Stimulated activated CD8-positive, alpha-beta memory T cell treated with anti-CD3 and anti-CD28 coated beads, Interleukin-7, amount 100 ng/mL, for 4 hours (primary cell): ENCODE measurements around the gene SQSTM1.
"Not testable (repeated sequence)": the region's sequence is repeated elsewhere in the genome, so short reads cannot be mapped to it uniquely, and the experiment has no call there.

Experiments
- DNase-seq, 2 donors: peaks; one replicate each; pipeline ENCODE4 v3.0.0-alpha.2; 2020; ENCODE audit warnings: low read depth in 2 of 2

Gene SQSTM1

DNA sequence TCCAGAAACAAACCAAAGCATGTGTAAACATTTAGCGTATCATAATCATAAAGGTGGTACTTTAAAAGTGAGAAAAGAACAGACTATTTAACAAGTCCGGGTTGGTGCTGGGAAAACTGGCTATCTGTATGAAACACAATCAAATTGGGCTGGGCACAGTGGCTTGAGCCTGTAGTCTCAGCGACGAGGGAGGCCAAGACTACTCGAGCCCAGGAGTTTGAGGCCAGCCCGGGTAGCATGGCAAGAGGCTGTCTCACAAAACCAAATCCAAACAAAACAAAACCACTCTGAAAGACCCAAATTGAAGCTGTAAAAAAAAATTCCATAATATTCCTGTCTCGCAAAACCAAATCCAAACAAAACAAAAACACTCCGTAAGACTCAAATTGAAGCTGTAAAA, 33.7 kb downstream of the SQSTM1 start:
- DNase-seq: no peak

DNA sequence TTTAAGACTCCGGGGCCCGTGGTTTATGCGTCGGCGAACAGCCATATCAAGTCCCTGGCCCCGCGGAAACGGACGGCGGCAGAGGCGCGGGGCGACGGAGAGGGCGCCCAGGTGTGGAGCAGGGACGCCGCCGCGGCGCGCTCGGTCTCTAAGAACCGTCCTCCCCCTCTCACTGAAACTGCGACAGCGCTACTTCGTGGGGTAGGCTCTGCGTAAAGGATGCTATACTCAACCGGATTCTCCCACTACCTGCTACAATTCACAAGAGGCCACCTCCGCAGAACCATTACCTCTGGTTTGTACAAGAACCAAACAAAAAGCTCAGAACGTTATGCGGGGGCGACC, 37.5 kb downstream of the SQSTM1 start:
- DNase-seq: peak; percentile 45 to 51

DNA sequence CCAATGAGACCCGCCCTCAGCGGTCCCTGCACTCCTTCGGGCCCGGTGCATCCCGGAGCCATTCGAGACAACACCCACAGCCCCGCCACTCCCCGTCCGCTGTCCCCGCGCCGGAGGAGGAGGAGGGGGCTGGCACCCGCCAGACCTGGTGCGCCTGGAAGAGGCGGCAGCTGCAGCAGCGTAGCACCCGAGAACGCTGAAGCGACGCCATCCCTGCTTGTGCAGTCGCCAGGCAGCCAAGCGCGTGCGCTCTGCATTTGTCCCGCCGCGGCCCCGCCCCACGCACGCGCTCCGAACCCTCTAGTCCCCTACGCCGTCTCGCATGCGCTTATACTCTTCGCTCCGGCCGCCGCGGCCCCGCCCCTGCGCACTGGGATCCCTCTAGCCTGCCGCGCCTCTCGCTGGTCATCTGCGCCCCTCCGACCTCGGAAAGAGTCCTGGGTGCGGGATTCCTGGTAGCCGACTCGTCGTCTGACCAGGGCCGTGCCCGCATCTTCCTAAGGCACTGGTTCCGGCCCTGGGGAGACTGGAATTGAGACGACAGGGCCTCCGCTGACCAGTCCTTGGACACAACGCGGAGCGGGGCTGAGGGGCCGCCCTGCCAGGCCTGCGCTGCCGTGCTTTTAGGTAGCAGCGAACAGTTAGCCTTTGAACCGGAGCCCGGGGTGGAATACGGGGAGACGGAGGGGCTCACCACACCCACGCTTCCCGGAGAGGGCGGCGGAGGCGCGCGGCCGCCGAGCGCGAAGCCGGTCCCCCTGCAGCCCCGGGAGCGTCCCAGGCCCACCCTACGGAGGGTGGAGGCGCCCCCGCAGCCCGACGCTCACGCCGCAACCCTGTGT, 38.1 kb downstream of the SQSTM1 start, which contains the start of gene MRNIP:
TSS of gene MRNIP (minus strand) at position 232 of the 842 bp plus-strand sequence. CDS start at position 211, 21 bp downstream.
- DNase-seq: peak; percentile 81 to 92

DNA sequence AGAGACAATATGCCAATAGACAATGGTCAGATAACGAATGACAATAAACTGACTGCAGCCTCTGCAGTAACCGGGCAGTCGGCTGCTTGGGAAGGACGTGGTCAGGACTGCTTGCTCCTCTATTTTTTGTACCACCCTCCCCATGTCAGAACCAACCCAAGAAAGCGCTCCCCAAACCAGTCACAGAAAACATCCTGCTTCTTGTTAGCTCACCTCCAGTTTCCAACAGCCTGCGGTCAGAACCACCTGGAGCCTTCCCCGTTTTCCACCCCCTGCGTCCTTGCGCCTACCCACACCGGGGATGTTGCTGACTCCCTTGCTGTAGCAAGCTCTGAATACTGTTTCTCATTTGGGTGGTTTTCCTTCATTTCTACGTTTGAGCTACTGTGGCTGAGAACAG, 39.6 kb downstream of the SQSTM1 start:
- no peak for DNase-seq

DNA sequence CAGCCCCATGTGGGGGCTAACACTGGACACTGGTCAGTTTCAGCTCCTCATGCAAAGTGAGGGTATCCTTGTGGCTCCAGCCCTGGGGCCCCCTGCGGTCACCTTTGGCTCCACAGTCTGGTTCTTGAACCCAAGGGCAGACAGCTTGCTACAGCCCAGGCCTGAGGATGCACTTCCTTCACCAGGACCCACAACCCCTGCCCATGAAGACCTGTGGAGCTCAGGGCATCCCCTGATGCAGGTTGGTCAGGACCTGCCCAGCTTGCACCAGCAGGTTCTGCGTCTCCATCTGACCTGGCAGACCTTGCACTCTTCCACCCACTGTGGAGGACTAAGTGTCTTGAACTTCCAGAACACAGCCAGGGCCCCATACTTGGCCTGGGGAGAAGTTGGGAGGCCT, 41.6 kb downstream of the SQSTM1 start:
- no peak for DNase-seq

DNA sequence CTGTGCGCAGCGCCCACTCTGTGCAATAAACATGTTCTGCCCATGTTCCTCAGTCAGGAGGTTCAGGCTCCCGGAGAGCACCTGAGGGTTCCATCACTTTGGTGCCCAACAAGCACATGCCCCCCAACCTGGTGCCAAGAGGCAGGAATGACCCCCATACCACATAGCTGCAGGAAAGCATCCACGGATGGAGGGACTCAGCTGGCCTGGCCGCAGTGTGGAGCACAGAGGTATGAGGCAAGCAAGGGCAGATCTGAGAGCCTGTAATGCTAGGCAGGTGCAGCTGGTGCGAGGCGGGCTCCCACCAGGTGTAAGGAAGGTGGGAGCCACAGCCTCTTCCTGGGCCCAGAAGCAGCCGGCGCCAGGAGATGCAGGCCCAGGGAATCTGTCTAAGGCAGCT, 42.2 kb downstream of the SQSTM1 start:
- no peak for DNase-seq

DNA sequence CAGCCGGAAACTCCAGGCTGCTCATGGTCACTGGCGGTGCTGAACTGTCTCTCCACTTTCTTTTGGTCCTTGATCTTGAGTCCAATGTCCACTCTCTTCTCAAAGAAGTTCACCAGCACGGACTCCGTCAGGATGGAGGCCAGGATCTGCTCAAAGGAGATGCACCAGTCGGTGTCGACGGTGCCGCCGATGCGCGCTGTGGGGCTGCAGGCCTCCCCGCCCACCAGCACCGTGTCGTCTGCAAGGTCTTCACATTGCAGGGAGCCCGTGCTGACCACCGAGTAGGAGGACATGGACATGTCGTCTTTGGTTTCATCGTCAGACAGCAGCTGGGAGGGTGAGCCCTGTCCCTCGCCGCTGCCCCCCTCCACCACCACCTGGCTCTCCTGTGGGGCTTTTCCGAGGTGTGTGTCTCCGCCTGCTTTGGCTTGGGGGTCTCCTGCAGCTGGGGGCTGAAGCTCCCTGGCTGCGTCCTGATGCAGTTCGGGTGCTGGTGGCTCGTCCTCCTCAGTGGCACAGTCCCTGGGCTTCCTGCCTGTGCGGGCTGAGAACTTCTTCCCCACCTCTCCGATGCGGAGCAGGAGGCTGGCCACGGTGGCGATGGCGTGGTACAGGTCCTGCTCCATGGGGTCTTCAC, 42.9 kb downstream of the SQSTM1 start:
- DNase-seq: no peak

DNA sequence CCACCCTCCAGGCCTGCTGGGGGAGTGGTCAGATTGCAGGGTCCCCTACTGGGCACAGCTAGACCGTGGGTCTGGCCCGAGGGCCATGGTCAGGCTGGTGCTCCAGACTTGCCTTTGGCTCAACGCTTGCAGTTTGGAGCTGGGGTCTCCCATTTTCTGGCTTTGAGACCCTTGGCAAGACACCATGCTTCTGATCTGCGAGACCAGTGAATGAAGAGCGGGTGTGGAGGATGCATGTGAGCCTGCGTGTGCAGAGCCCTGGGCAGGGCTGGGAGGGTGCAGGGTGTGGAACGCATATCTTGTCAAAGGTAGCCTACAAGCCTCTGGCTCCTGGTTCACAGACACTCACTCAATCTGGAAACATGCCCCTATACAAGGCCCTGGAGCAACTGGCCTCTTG, 44.0 kb downstream of the SQSTM1 start:
- no peak for DNase-seq

DNA sequence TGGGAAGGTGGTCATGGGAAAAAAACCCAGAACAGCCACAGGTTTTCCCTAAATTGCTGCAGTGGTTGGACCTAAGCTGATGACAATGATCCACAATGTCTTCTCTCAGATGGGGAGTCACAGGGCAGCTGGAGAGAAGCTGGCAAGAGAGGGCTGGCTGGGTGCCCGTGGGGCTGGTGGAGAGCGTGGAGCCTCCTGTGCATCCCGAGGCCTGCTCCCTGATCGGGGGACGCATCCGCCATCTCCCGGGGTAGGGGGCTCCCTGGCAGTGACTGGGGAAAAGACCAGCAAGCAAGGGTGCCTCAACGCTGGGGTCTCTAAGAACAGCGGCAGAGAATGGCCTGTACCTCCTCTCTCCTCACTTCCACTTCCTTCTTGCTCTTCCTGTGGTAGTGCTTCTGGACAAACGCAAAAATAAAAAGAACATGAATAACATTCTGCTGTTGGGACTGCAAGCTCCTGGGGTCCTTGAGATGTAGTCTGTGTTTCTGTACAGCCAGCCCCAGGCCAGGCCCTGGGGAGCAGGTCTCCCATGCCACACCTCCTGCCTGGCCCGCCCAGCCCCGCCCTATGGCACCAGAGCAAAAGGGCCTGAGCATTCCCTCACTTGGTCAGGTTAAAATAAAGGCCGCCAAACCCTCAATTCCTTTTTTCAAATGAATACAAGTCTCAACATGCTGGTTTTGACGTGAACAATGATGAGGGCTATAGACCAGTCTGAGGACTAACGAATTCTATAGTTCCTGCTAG, 45.0 kb downstream of the SQSTM1 start:
- no peak for DNase-seq

DNA sequence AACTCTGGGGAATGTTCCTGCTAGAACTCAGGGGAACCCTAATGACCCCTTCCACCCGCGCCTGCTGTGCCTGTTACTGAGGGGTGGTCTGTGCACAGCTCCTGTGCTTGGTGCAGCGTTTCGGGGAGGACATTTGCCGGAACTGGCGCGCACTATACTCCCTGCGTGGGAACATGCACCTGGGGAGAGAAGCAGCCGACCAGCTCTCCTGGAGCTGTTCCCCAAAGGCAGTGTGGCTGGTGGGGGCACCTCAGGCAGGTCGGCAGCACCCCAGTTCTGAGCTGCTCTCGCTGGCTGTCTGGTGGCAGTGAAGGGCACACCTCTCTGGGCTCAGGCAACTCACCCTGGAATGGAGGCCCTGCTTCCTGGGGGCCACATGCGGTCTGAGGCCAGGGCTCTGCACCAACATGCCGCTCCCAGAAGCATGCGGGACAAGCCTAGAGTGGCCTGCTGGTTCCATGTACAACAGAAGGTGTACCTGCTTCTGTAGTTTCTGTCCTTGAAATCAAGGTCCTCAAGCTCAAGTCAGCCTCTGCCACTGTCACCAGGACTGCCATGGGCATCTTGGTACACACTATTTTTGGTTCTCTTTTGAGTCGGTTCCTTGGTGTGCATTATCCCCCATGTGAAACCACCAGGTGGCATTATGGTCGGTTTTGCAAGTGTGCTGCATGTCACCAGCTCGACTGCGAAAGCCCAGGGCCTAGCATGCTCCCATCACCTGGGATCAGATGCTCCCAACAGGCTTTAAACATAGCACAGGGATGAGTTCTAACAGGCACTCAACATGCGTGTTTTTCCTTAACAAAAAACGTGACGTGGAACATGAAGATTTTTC, 45.8 kb downstream of the SQSTM1 start:
- DNase-seq: no peak

DNA sequence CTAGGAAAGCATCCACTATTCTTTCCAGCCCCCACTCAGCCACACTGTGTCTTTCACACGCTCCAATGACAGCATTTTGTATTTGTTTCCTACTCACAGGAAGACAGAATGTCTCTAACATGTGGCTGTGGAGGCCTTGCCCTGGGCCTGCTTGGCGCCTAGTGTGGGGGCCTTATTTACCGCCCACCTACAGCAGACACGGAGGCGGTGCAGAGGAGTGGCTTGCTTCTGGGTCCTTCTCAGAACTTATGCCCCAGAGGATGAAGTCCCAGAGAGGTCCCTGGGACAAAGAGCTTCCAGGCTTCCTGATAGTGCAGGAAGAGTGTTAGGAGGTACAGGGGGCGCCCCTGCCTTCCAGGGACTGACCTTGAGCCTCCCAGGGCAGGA, 46.4 kb downstream of the SQSTM1 start:
- DNase-seq: no peak

DNA sequence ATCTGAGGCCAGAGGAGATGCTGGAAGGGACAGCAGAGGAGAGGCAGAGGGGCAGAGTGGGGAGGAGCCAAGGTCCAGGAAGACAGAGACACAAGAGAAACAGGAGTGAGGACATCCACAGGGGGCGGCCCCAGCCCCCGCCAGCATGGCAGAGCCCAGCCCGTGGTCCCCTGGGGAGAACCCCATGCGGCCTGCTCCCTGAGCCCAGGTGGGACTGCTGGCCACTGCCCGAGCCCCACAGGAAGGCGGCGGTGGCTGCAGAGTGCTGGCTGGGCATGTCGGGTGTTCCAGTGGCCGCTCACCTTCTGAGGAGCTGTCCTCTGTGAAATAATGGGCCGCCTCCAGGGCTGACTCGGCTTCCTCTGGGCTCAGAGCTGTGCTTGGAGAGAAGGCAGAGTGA, 46.8 kb downstream of the SQSTM1 start:
- no peak for DNase-seq

DNA sequence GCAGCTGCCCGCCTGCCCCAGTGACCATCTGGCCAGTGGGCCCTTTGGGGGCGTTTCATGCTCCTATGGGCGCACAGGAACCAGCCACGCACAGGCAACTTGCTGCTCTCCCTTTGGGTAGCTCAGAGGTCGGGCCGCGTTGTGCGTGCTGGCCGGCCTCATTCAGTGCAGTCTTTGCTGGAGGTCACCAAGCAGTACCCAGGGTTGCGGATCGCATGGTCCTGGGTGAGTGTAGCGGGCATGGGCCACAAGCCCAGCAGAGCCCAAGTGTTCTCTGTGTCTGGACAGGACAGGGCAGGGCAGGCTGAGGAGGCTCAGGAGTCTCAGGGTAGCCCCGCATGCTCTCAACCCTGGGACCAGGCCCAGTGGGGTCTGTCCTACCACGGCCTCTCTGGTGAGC, 47.8 kb downstream of the SQSTM1 start:
- no peak for DNase-seq

DNA sequence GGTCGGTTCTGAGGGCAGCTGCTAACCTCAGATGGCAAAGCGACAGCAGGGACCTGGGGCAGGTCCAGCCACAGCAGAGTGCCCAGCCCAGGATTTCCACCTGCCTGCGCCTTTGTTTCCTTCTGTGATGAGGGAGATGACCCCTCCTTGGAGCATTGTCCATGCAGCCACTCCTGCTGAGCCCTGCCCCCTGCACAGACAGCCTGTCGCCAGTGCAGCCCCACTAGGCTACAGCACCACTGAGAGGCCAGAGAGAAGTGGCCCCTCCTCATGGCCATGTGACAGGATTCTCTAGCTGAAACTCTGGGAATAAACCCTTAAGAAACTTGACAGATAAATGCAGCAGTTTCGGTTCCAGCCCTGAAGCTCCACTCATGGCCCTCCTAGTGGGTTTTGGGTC, 48.4 kb downstream of the SQSTM1 start:
- no peak for DNase-seq

DNA sequence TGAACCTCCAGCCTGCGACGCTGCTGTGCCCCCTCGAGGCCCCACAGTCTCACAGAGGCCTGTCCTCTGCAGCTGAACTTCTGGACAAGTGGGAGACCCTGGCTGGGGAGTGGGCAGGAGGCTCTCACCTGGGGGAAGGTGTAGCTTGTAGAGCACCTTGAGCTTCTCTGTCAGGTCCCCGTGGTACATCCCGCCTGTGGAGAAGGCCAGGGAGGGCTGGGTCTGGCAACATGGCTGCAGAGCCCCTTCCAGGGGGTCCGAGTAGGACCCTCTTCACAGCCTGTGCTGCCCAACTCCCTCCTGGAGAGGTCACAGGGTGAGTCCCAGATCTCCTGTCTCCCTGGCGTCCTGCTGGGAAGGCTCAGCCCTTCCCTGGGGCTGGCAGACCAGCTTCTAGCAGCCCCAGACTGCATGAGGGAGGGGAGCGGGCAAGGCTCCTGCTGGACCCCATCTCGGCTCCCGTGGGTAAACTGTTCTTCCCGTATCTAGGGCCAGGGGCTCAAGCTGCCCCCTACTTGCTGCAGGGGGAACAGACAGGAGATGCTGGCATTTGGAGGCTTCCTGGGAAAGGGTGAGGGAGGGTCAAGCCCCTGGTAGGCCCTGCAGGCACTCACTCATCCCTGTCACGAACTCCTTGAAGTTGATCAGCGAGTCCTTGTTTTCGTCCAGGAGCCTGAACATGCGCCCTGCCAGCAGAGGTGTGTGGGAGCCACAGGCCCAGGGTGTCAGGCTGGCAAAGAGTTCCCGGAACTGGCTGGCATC, 49.1 kb downstream of the SQSTM1 start:
- DNase-seq: no peak

DNA sequence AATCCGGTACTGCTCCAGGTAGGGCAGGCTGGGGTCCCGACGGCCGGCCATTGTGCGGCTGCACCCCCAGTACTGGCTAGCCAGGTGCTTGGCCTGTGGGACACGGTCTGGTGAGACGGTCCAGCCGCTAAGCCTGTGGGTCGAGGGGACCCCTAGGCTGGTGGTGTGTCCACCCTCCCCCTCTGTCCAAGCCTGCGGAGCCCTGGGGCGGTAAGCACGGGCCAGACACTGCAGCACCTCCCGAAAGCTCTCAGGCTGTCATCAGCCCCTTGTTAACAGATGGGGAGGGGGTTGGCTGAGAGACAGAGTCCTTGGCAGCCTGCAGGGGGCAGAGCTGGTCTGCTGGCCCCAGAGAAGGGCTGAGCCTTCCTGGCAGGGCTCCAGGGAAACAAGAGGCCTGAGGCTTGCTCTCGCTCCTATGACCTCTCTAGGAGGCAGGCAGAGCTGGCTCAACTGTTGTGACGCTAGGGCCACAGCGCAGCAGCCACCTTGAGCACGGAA, 49.7 kb downstream of the SQSTM1 start:
- no peak for DNase-seq

DNA sequence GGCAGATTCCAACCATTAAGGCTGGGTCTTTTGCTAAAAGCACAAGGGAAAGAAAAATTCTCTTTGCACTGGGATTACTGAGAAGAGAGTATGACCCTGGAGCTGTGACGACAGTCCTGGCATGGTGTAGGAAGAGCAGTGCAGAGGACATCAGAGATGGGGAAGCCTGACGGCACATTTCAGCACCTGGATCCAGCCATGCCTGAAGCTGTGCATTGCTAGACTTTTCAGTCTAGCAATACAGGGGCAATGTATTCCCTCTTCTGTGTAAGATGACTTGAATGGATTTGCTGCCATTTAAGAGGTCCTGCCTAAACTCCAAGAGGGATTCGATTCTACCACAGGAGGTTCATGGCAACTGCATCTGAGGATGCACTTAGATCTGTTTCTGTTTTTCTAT, 50.2 kb downstream of the SQSTM1 start:
- no peak for DNase-seq

DNA sequence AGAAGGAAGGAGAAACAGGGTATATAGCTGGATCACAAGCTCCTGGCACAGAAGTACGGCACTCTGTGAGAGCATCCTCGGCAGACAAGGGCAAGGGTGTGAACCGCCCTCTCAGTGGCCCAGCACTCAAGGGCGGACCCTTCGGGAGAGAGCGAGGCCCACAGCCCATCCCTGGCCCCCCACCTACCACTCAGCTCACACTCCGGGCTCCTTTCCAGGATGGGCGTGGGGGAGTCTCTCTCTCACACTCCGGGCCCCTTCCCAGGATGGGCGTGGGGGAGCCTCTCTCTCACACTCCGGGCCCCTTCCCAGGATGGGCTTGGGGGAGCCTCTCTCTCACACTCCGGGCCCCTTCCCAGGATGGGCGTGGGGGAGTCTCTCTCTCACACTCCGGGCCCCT, 50.8 kb downstream of the SQSTM1 start:
- not testable (repeated sequence) for DNase-seq

DNA sequence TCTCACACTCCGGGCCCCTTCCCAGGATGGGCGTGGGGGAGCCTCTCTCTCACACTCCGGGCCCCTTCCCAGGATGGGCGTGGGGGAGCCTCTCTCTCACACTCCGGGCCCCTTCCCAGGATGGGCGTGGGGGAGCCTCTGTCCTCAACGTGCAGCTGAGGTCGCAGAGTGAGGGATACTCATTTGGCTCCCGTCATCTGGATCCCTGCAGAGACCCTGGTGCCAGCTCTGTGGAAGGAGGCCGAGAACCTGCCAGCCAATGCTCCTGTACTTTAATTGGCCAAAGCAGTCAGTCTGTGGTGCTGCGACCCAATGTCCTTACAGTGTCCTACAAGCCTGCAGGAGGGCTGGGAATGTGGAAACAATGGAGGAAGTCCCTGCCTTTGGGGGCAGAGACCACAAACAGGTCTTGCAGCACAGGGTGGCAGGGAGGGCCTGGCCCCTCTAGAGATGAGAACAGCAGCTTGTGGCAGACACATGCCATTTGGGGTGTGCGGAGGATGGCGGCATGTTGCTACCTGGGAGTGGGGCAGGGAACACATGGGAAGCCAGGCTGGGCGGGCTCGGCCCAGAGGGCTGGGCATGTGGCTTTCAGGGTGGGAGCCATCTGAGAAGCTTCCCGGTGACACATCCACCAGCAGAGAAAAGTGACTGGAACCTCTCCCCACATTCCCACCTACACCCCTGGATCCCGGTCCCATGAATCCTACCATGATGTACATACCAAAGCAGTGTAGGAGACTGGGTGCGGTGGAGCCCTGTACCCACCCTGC, 51.5 kb downstream of the SQSTM1 start:
- no peak for DNase-seq
